NT2/D1 (cell line): Measurements from ENCODE around the gene PTK6.

Experiments
- SUZ12 ChIP-seq: IDR thresholded peaks from 2 replicates; pipeline ENCODE4 v1.6.1; 2011; ENCODE audit not compliant: insufficient read length, insufficient read depth; ENCODE audit errors: extremely low read depth
- YY1 ChIP-seq: IDR thresholded peaks from 2 replicates; pipeline ENCODE4 v1.6.1; 2011; ENCODE audit not compliant: insufficient read length, insufficient read depth
- ZNF274 ChIP-seq: IDR thresholded peaks from 2 replicates; pipeline ENCODE4 v1.6.1; 2011; ENCODE audit warnings: mild to moderate bottlenecking, low read depth, low read length

DNA sequence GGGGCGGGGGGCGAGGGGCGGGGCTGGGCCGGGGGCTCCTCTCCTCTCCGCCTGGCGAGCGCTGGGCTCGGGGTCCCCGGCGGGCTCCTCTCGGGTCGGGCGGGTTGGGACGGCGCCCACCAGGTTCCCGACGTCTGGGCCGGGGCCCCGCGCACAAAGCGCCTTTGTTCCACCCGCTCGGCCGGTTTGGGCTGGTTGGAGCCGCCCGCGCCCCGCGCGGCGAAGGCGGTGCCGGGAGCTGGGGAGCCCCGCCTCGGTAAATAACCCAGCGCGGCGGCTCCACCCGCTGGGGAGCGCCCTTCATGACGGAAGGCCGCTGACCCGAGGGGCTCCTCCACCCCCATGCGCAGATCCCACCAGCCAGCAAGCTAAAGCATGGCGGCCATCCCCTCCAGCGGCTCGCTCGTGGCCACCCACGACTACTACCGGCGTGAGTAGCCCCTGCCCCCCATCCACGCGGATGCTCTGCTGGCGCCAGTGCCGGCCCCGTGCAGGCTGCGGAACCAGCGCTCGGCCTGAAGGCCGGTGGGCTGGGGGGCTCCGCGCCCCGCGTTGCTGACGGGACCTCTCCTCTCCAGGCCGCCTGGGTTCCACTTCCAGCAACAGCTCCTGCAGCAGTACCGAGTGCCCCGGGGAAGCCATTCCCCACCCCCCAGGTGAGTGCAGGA is 16.1 kb downstream of the PTK6 start:
- TF ChIP-seq ZNF274 (no peak), YY1 (no peak), SUZ12 (no peak)
